Bronchial epithelial cell (primary cell): ENCODE results near the gene CEACAM7. TPM values are rescaled to one million over a fixed set of nuclear protein-coding genes. Genes with fewer than 3 reads are reported as not detected.

ENCODE experiments used
- DNase-seq: peaks from one replicate; pipeline ENCODE4 v3.0.0-alpha.2; 2010; ENCODE audit warnings: low read depth
- FAIRE-seq: peaks from 2 replicates; lab custom pipeline; 2011; peaks lifted over from hg19 to GRCh38; lab: Jason Lieb, UNC
- H3K27me3 ChIP-seq: 2 replicates; pipeline ENCODE4 v1.5.1; 2011; ENCODE audit warnings: low read length; ENCODE audit not compliant: control insufficient read depth, insufficient read depth
- H3K36me3 ChIP-seq: 2 replicates; pipeline ENCODE4 v1.5.1; 2011; ENCODE audit warnings: low read length; ENCODE audit not compliant: control insufficient read depth, insufficient read depth
- H3K4me3 ChIP-seq: 2 replicates; pipeline ENCODE4 v1.5.1; 2011; ENCODE audit warnings: mild to moderate bottlenecking, low read depth, low read length, control low read depth
- total RNA-seq: library from RNA; depleted of rRNA; stranded (reverse); fragments of >200 nt; gene quantifications from 2 replicates; pipeline ENCODE4 v1.2.1, GENCODE V29; 2014
- TF ChIP-seq, protein P1 (sequence below): IDR thresholded peaks from 2 replicates; pipeline ENCODE4 v1.5.1; 2011; ENCODE audit warnings: mild to moderate bottlenecking, moderate library complexity, low read length, control low read depth, inconsistent platforms; ENCODE audit not compliant: insufficient read depth, severe bottlenecking

The CEACAM7 gene
- total RNA-seq, 1 donor from 2014 or later: 0.79 TPM

DNA sequence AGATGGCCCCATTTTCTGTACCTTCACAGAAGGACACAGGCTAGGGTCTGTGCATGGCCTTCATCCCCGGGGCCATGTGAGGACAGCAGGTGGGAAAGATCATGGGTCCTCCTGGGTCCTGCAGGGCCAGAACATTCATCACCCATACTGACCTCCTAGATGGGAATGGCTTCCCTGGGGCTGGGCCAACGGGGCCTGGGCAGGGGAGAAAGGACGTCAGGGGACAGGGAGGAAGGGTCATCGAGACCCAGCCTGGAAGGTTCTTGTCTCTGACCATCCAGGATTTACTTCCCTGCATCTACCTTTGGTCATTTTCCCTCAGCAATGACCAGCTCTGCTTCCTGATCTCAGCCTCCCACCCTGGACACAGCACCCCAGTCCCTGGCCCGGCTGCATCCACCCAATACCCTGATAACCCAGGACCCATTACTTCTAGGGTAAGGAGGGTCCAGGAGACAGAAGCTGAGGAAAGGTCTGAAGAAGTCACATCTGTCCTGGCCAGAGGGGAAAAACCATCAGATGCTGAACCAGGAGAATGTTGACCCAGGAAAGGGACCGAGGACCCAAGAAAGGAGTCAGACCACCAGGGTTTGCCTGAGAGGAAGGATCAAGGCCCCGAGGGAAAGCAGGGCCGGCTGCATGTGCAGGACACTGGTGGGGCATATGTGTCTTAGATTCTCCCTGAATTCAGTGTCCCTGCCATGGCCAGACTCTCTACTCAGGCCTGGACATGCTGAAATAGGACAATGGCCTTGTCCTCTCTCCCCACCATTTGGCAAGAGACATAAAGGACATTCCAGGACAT, 7.0 kb upstream of the CEACAM7 start:
- no peaks in the 10 kb centered on the region for H3K36me3 ChIP-seq
- FAIRE-seq: peak; percentile 23
- DNase-seq: no peak
- H3K27me3 ChIP-seq: no peaks in the 10 kb centered on the region
- H3K4me3 ChIP-seq: no peak overlapping the region
- TF ChIP-seq, protein P1, sequence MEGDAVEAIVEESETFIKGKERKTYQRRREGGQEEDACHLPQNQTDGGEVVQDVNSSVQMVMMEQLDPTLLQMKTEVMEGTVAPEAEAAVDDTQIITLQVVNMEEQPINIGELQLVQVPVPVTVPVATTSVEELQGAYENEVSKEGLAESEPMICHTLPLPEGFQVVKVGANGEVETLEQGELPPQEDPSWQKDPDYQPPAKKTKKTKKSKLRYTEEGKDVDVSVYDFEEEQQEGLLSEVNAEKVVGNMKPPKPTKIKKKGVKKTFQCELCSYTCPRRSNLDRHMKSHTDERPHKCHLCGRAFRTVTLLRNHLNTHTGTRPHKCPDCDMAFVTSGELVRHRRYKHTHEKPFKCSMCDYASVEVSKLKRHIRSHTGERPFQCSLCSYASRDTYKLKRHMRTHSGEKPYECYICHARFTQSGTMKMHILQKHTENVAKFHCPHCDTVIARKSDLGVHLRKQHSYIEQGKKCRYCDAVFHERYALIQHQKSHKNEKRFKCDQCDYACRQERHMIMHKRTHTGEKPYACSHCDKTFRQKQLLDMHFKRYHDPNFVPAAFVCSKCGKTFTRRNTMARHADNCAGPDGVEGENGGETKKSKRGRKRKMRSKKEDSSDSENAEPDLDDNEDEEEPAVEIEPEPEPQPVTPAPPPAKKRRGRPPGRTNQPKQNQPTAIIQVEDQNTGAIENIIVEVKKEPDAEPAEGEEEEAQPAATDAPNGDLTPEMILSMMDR: no peak

DNA sequence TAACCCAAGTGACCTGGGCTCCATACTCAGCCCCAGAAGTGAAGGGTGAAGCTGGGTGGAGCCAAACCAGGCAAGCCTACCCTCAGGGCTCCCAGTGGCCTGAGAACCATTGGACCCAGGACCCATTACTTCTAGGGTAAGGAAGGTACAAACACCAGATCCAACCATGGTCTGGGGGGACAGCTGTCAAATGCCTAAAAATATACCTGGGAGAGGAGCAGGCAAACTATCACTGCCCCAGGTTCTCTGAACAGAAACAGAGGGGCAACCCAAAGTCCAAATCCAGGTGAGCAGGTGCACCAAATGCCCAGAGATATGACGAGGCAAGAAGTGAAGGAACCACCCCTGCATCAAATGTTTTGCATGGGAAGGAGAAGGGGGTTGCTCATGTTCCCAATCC, 6.1 kb upstream of the CEACAM7 start:
- FAIRE-seq: no peak
- TF ChIP-seq, protein P1: no peak
- DNase-seq: no peak
- no peaks in the 10 kb centered on the region for H3K36me3 ChIP-seq
- no peak overlapping the region for H3K4me3 ChIP-seq
- H3K27me3 ChIP-seq: no peaks in the 10 kb centered on the region

DNA sequence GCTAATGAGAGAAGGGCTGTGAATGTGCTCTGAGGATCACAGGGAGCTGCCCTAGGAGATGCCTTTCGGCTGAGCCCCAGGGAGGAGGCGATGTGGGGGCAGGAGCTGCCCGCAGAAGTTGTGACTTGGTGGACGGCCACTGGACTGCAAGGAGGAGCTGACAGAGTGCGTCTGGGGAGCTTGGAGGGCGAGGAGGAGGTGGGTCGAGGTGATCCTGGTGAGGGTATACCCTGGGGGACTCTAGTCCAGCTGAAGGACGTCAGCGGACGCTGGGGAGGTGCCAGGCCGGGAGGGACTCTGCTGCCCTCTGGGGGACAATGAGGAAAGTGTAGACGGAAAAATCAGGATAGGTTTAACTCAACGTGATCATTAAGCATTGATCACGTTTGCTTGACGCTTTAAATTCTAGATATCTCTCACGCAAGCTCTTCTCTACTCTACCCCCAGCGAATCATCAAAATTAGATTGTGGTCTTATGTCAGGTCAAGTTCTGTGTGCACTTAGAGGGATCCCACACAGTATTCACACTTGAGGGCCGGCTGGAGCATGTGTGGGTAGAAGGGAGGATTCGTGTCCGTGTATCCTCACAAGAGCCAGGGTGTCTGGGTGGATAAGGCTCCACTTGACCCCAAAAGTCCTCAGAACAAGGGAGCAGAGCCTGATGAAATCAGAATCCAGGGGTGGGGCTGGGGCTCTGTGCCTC, 3.3 kb upstream of the CEACAM7 start:
- FAIRE-seq (peak; percentile 66), DNase-seq (peak; percentile 8)
- no peak overlapping the region for H3K4me3 ChIP-seq
- H3K36me3 ChIP-seq: no peaks in the 10 kb centered on the region
- TF ChIP-seq, protein P1: peak; percentile 81
- H3K27me3 ChIP-seq: no peaks in the 10 kb centered on the region

DNA sequence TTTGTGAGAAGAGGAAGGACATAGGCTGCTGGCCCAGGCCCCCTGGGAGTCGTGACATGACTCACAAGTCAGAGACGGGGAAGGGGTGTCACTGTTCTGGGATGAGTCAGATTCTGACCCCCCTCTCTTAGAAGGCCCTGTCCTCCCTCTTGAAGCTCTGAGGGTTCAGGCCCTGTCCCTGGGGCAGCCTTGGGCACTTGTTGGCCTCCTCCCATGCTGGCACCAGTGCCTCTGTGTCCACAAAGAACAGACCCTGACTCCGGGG, 2.7 kb upstream of the CEACAM7 start:
- H3K27me3 ChIP-seq: no peaks in the 10 kb centered on the region
- no peak for FAIRE-seq
- no peaks in the 10 kb centered on the region for H3K36me3 ChIP-seq
- H3K4me3 ChIP-seq: no peak overlapping the region
- DNase-seq: no peak
- TF ChIP-seq, protein P1: no peak

DNA sequence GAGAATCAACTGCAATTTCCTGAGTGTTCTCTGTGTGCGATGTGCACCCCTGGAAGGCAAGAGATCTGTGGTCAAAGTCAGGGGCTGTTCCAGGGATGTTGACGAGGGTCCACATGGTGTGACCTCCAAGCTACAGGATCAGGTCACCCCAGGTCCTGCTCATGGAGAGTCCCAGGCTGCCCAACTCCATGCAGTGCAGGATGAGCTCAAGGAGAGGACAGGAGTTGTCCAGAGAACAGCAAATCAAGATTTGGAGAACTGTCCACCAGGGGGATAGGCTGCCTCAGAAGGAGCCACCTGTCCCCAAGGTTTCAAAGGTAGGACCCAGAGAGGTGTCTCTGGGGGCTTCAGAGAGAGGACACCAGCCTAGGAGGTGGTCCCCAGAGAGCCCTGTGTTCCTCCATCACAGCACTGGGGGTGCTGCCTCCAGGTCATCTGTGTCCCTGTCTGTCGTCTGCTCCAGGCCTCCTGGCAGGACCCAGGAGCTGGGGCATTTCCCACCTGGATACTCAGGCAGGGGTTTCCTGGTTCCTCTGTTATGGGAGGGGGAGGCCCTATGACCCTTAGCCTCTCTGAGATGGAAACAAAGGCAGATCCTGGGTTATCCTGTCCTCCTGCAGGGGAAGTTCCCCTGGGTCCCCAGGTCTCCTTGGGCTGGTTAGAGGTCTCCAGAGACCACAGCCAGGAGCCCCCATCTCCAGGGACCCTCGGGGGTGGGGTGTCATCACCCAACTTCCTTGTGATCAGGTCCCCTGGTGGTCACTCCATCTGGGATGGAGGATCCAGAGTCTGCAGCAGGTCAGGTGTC, 2.1 kb upstream of the CEACAM7 start:
- TF ChIP-seq, protein P1: no peak
- no peak overlapping the region for H3K4me3 ChIP-seq
- FAIRE-seq: no peak
- DNase-seq: no peak
- H3K27me3 ChIP-seq: no peaks in the 10 kb centered on the region
- no peaks in the 10 kb centered on the region for H3K36me3 ChIP-seq
